ENCODE results near the gene GRAP. TPM values are rescaled to one million over a fixed set of nuclear protein-coding genes. Genes with fewer than 3 reads are reported as not detected.

Gene GRAP
- total and polyA plus RNA-seq, 2 experiments from 2014 or later, result 0.24 TPM; not detected in 1

DNA sequence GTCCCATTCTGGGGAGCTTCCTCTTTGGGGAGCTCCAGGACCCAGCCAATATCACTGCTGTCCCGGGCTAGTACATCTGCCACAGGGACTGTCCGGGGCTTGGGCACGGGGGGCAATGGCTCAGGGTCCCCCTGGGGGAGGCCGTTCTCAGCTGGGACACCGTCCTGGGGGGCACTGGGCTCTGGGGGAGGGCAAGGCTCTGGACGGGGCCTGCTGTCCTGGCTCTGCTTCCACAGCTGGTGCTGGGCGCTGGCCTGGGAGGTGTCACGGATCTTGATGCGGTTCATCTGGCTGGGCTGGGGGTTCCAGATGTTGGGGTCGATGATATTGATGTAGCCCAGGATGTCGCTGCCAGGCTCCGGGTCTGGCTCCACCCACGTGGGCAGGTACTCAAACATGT is 68.7 kb downstream of the GRAP start:
- no peaks in the 10 kb centered on the region for H3K9me2 ChIP-seq (ENCODE audit: insufficient read depth)
- H3K27ac ChIP-seq (ENCODE audit: low read depth), result no peak overlapping the region
- H3K4me3 ChIP-seq, result no peak overlapping the region
- 0 out of 2 replicates have a peak, but pooled peaks cover 3% of the 10 kb centered on the region for H3K79me2 ChIP-seq (replicated peaks; ENCODE audit: insufficient read depth)
- peaks cover 41% of the 10 kb centered on the region for H3K36me3 Mint-ChIP-seq (ENCODE audit: low read depth)
- H3K27me3 ChIP-seq (ENCODE audit: insufficient read depth), result no peaks in the 10 kb centered on the region
- no peak for DNase-seq (ENCODE audit: low spot score)
- H3K4me3 Mint-ChIP-seq, result no peak overlapping the region
- H3F3A ChIP-seq (replicated peaks; ENCODE audit: low read depth), result no peaks in the 10 kb centered on the region
- H3K27me3 Mint-ChIP-seq (ENCODE audit: insufficient read depth, low read depth, poor library complexity), result peaks cover 18% of the 10 kb centered on the region
- peaks cover 10% of the 10 kb centered on the region for H3K36me3 ChIP-seq (ENCODE audit: insufficient read depth)
- no peak for TF ChIP-seq NANOG (IDR thresholded peaks at IDR 0.05; ENCODE audit: borderline replicate concordance)
- no peak for TF ChIP-seq ZNF331 (CRISPR knock-in tag; IDR thresholded peaks at IDR 0.05; ENCODE audit: low read depth)
- TF ChIP-seq, protein P1, sequence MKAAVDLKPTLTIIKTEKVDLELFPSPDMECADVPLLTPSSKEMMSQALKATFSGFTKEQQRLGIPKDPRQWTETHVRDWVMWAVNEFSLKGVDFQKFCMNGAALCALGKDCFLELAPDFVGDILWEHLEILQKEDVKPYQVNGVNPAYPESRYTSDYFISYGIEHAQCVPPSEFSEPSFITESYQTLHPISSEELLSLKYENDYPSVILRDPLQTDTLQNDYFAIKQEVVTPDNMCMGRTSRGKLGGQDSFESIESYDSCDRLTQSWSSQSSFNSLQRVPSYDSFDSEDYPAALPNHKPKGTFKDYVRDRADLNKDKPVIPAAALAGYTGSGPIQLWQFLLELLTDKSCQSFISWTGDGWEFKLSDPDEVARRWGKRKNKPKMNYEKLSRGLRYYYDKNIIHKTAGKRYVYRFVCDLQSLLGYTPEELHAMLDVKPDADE (IDR thresholded peaks at IDR 0.05), result no peak
- TF ChIP-seq, protein P2, sequence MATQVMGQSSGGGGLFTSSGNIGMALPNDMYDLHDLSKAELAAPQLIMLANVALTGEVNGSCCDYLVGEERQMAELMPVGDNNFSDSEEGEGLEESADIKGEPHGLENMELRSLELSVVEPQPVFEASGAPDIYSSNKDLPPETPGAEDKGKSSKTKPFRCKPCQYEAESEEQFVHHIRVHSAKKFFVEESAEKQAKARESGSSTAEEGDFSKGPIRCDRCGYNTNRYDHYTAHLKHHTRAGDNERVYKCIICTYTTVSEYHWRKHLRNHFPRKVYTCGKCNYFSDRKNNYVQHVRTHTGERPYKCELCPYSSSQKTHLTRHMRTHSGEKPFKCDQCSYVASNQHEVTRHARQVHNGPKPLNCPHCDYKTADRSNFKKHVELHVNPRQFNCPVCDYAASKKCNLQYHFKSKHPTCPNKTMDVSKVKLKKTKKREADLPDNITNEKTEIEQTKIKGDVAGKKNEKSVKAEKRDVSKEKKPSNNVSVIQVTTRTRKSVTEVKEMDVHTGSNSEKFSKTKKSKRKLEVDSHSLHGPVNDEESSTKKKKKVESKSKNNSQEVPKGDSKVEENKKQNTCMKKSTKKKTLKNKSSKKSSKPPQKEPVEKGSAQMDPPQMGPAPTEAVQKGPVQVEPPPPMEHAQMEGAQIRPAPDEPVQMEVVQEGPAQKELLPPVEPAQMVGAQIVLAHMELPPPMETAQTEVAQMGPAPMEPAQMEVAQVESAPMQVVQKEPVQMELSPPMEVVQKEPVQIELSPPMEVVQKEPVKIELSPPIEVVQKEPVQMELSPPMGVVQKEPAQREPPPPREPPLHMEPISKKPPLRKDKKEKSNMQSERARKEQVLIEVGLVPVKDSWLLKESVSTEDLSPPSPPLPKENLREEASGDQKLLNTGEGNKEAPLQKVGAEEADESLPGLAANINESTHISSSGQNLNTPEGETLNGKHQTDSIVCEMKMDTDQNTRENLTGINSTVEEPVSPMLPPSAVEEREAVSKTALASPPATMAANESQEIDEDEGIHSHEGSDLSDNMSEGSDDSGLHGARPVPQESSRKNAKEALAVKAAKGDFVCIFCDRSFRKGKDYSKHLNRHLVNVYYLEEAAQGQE (IDR thresholded peaks at IDR 0.05; ENCODE audit: unreplicated experiment), result no peak
- TF ChIP-seq, protein P3, sequence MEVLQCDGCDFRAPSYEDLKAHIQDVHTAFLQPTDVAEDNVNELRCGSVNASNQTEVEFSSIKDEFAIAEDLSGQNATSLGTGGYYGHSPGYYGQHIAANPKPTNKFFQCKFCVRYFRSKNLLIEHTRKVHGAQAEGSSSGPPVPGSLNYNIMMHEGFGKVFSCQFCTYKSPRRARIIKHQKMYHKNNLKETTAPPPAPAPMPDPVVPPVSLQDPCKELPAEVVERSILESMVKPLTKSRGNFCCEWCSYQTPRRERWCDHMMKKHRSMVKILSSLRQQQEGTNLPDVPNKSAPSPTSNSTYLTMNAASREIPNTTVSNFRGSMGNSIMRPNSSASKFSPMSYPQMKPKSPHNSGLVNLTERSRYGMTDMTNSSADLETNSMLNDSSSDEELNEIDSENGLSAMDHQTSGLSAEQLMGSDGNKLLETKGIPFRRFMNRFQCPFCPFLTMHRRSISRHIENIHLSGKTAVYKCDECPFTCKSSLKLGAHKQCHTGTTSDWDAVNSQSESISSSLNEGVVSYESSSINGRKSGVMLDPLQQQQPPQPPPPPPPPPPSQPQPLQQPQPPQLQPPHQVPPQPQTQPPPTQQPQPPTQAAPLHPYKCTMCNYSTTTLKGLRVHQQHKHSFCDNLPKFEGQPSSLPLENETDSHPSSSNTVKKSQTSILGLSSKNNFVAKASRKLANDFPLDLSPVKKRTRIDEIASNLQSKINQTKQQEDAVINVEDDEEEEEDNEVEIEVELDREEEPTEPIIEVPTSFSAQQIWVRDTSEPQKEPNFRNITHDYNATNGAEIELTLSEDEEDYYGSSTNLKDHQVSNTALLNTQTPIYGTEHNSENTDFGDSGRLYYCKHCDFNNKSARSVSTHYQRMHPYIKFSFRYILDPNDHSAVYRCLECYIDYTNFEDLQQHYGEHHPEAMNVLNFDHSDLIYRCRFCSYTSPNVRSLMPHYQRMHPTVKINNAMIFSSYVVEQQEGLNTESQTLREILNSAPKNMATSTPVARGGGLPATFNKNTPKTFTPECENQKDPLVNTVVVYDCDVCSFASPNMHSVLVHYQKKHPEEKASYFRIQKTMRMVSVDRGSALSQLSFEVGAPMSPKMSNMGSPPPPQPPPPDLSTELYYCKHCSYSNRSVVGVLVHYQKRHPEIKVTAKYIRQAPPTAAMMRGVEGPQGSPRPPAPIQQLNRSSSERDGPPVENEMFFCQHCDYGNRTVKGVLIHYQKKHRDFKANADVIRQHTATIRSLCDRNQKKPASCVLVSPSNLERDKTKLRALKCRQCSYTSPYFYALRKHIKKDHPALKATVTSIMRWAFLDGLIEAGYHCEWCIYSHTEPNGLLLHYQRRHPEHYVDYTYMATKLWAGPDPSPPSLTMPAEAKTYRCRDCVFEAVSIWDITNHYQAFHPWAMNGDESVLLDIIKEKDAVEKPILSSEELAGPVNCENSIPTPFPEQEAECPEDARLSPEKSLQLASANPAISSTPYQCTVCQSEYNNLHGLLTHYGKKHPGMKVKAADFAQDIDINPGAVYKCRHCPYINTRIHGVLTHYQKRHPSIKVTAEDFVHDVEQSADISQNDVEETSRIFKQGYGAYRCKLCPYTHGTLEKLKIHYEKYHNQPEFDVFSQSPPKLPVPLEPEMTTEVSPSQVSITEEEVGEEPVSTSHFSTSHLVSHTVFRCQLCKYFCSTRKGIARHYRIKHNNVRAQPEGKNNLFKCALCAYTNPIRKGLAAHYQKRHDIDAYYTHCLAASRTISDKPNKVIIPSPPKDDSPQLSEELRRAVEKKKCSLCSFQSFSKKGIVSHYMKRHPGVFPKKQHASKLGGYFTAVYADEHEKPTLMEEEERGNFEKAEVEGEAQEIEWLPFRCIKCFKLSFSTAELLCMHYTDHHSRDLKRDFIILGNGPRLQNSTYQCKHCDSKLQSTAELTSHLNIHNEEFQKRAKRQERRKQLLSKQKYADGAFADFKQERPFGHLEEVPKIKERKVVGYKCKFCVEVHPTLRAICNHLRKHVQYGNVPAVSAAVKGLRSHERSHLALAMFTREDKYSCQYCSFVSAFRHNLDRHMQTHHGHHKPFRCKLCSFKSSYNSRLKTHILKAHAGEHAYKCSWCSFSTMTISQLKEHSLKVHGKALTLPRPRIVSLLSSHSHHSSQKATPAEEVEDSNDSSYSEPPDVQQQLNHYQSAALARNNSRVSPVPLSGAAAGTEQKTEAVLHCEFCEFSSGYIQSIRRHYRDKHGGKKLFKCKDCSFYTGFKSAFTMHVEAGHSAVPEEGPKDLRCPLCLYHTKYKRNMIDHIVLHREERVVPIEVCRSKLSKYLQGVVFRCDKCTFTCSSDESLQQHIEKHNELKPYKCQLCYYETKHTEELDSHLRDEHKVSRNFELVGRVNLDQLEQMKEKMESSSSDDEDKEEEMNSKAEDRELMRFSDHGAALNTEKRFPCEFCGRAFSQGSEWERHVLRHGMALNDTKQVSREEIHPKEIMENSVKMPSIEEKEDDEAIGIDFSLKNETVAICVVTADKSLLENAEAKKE (CRISPR knock-in tag; IDR thresholded peaks at IDR 0.05), result no peak
- no peak for TF ChIP-seq CREB1 (CRISPR knock-in tag; IDR thresholded peaks at IDR 0.05; ENCODE audit: low read depth)
- no peak for TF ChIP-seq STAT1 (IDR thresholded peaks at IDR 0.05; ENCODE audit: unreplicated experiment)
- TF ChIP-seq, protein P4, sequence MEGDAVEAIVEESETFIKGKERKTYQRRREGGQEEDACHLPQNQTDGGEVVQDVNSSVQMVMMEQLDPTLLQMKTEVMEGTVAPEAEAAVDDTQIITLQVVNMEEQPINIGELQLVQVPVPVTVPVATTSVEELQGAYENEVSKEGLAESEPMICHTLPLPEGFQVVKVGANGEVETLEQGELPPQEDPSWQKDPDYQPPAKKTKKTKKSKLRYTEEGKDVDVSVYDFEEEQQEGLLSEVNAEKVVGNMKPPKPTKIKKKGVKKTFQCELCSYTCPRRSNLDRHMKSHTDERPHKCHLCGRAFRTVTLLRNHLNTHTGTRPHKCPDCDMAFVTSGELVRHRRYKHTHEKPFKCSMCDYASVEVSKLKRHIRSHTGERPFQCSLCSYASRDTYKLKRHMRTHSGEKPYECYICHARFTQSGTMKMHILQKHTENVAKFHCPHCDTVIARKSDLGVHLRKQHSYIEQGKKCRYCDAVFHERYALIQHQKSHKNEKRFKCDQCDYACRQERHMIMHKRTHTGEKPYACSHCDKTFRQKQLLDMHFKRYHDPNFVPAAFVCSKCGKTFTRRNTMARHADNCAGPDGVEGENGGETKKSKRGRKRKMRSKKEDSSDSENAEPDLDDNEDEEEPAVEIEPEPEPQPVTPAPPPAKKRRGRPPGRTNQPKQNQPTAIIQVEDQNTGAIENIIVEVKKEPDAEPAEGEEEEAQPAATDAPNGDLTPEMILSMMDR (conservative IDR thresholded peaks at IDR 0.05; ENCODE audit: low read depth in 2 of 2), result no peak
- no peak for TF ChIP-seq EZH2 (IDR thresholded peaks at IDR 0.05; ENCODE audit: low read depth, unreplicated experiment)
- no peak for TF ChIP-seq POLR2AphosphoS5 (IDR thresholded peaks at IDR 0.05; ENCODE audit: low read depth)
- TF ChIP-seq ZNF114 (CRISPR knock-in tag; IDR thresholded peaks at IDR 0.05), result no peak
- TF ChIP-seq JUNB (IDR thresholded peaks at IDR 0.05; ENCODE audit: unreplicated experiment), result no peak
- no peak for TF ChIP-seq EZH2phosphoT487 (IDR thresholded peaks at IDR 0.05; ENCODE audit: unreplicated experiment)
- H3K4me1 Mint-ChIP-seq, result 0 out of 3 replicates have a peak, but pooled peaks cover 2% of the 10 kb centered on the region
- H3K27ac Mint-ChIP-seq, result no peak overlapping the region
- no peaks in the 10 kb centered on the region for H3K9me3 Mint-ChIP-seq
- no peak for ATAC-seq
- H4K20me1 ChIP-seq (replicated peaks; ENCODE audit: insufficient read depth), result peaks cover 3% of the 10 kb centered on the region; the same call in 1 of the 2 replicates
- no peaks in the 10 kb centered on the region for H3K4me1 ChIP-seq (ENCODE audit: insufficient read depth)
- no peak overlapping the region for H3K4me2 ChIP-seq
- no peak overlapping the region for H2AFZ ChIP-seq

All from GM23338 (cell line).